Endothelial cell (in vitro differentiated cells): ENCODE data around the gene TMOD1. TPM values are rescaled to one million over a fixed set of nuclear protein-coding genes. Genes with fewer than 3 reads are reported as not detected.

Experiments used
- DNase-seq: peaks from one replicate; pipeline ENCODE4 v3.0.0; 2021; ENCODE audit warnings: low spot score
- H3K27ac Mint-ChIP-seq: one replicate; pipeline ENCODE4 v1.8.0; 2021; ENCODE audit warnings: mixed read lengths, inconsistent platforms; ENCODE audit not compliant: unreplicated experiment
- H3K27me3 Mint-ChIP-seq: one replicate; pipeline ENCODE4 v1.8.0; 2021; ENCODE audit warnings: mild to moderate bottlenecking, moderate library complexity, mixed read lengths, inconsistent platforms; ENCODE audit not compliant: unreplicated experiment
- H3K36me3 Mint-ChIP-seq: one replicate; pipeline ENCODE4 v1.8.0; 2021; ENCODE audit warnings: mild to moderate bottlenecking, low read depth, mixed read lengths, inconsistent platforms; ENCODE audit not compliant: unreplicated experiment
- H3K4me1 Mint-ChIP-seq: one replicate; pipeline ENCODE4 v1.8.0; 2021; ENCODE audit warnings: mild to moderate bottlenecking, mixed read lengths, inconsistent platforms; ENCODE audit not compliant: unreplicated experiment
- H3K4me3 Mint-ChIP-seq: one replicate; pipeline ENCODE4 v1.8.0; 2021; ENCODE audit warnings: mild to moderate bottlenecking, mixed read lengths, inconsistent platforms; ENCODE audit not compliant: unreplicated experiment
- H3K9me3 Mint-ChIP-seq: one replicate; pipeline ENCODE4 v1.8.0; 2021; ENCODE audit warnings: mixed read lengths, inconsistent platforms; ENCODE audit not compliant: unreplicated experiment
- total RNA-seq: library from RNA; stranded (reverse); fragmentation: NEBNext Ultra II Directional; extraction: Animal tissue kit (Norgen Biotek cat#: 25700); gene quantifications from one replicate; pipeline ENCODE4 v1.2.1, GENCODE V29; 2021; ENCODE audit not compliant: unreplicated experiment
- TF ChIP-seq, protein P1 (sequence below): fragments of 200-600 bp; sonication (generic); IDR thresholded peaks from one replicate; pipeline ENCODE4 v1.5.0; 2021; ENCODE audit warnings: antibody characterized with exemption; ENCODE audit not compliant: unreplicated experiment

TMOD1 gene
- total RNA-seq, 1 donor from 2014 or later, result 0.41 TPM

DNA sequence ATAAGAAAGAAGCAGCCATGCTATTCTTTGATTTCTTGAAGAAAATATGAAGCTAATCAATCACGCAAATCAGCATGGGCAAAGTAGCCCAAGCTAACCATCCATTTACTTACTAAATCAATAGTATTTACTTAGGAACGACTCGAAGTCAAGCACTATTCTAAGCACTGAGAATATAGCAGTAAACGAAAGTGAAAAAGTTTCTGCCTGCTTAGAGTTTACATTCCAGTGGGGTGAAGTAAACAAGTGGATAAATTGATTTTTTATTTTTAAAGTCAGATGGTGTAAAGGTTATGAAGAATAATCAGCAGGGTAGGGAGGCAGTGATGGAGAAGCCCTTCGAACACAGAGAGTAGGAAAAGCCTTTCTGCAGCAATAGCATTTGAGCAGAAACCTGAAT, 126.2 kb downstream of the TMOD1 start:
- Mint-ChIP-seq H3K27ac (peak overlapping the region; percentile 23), H3K36me3 (peaks cover 21% of the 10 kb centered on the region), H3K9me3 (peaks cover 4% of the 10 kb centered on the region), H3K4me3 (peak overlapping the region; percentile 29), H3K27me3 (peaks cover 6% of the 10 kb centered on the region), H3K4me1 (peaks cover 7% of the 10 kb centered on the region)
- DNase-seq, result no peak
- TF ChIP-seq, protein P1, sequence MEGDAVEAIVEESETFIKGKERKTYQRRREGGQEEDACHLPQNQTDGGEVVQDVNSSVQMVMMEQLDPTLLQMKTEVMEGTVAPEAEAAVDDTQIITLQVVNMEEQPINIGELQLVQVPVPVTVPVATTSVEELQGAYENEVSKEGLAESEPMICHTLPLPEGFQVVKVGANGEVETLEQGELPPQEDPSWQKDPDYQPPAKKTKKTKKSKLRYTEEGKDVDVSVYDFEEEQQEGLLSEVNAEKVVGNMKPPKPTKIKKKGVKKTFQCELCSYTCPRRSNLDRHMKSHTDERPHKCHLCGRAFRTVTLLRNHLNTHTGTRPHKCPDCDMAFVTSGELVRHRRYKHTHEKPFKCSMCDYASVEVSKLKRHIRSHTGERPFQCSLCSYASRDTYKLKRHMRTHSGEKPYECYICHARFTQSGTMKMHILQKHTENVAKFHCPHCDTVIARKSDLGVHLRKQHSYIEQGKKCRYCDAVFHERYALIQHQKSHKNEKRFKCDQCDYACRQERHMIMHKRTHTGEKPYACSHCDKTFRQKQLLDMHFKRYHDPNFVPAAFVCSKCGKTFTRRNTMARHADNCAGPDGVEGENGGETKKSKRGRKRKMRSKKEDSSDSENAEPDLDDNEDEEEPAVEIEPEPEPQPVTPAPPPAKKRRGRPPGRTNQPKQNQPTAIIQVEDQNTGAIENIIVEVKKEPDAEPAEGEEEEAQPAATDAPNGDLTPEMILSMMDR, result no peak

DNA sequence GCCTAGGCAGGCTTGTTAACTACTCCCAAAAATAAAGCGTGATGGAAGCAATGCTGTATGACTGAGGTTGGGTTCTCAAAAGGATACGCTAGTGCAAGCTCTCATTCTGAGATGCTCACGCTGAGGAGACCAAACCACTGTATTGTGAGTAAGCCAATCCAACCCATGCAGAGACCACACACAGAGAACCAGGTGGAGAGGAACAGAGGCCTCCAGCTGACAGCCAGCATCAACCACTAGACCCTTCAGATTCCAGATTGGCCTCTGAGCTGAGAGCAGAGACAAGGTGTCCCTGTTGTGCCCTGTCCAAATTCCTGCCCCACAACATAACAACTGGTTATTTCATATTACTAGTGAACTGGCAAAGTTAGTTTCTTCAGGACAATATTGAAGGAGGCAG, 127.2 kb downstream of the TMOD1 start:
- Mint-ChIP-seq H3K27me3 (peaks cover 9% of the 10 kb centered on the region), H3K36me3 (peaks cover 14% of the 10 kb centered on the region), H3K4me3 (no peak overlapping the region), H3K9me3 (no peaks in the 10 kb centered on the region), H3K27ac (no peak overlapping the region), H3K4me1 (peaks cover 9% of the 10 kb centered on the region)
- TF ChIP-seq, protein P1, result no peak
- no peak for DNase-seq

DNA sequence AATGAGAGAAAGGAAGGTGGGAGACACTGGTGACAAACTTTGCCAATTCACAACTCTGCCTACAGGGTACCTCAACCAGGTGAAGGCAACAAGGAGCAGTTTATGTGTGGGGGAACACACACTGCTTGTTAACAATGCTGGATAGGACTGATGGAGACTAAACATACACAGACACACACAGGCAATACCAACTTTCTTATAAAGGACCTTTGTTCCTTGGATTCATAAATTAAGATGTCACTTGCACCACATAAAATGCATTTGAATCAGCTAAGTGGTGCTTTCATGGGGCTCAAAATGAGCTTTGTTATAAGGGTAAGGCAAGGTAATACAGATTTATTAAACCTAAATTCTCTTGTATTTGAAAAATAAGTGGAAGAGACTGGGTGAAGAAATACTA, 127.7 kb downstream of the TMOD1 start:
- H3K27ac Mint-ChIP-seq, result no peak overlapping the region
- H3K36me3 Mint-ChIP-seq, result peaks cover 10% of the 10 kb centered on the region
- H3K9me3 Mint-ChIP-seq, result no peaks in the 10 kb centered on the region
- peaks cover 9% of the 10 kb centered on the region for H3K27me3 Mint-ChIP-seq
- no peak overlapping the region for H3K4me3 Mint-ChIP-seq
- DNase-seq, result no peak
- peaks cover 11% of the 10 kb centered on the region for H3K4me1 Mint-ChIP-seq
- TF ChIP-seq, protein P1, result no peak

DNA sequence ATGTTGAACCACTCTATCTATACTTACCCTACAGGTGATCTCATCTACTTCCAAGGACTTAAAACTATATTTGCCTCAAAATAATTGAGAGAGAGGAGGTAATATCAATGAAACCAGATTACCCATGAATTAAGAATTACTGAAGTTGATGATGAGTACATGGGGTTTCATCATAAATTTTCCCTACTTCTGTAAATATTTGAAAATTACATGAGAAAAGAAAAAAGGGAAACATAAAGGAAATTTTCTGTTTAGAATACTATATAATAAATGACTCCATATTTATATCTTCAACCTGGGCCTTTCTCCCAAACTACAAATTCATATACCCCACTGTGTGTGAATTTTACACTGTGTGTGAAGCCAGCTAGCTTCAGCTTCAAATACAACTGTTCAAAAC, 129.1 kb downstream of the TMOD1 start:
- TF ChIP-seq, protein P1, result no peak
- Mint-ChIP-seq H3K36me3 (peaks cover 4% of the 10 kb centered on the region), H3K4me3 (no peak overlapping the region), H3K27me3 (peaks cover 9% of the 10 kb centered on the region), H3K9me3 (no peaks in the 10 kb centered on the region), H3K27ac (no peak overlapping the region), H3K4me1 (peaks cover 21% of the 10 kb centered on the region)
- no peak for DNase-seq

DNA sequence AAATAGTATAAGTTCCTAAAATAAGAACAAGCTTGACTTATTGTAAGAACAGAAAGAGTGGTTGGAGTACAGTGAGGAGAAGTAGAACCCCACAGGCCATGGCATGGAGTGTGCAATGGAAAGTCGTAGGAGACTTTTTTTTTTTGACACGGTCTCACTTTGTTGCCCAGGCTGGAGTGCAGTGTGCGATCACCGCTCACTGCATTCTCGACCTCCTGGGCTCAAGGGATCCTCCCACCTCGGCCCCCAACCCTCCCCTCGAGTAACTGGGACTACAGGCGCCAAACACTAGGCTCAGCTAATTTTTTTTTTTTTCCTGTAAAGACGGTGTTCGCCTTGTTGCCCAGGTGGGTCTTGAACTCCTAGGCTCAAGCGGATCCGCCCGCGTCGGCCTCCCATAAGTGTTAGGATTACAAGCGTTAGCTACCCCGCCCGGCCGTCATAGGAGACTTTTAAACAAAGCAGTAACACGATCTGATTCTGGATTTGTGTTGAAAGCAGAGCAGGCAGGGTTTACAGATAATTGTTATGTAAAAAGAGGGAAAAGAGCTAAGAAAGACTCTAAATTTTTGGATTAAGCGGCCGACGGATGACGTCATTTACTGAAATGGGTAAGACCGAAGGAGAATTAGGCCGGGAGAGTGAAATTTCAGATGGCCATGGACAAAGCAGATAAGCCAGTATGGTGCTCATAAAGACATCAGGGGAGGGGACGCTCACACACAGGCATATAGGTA, 130.9 kb downstream of the TMOD1 start:
- Mint-ChIP-seq H3K27me3 (peaks cover 9% of the 10 kb centered on the region), H3K36me3 (peaks cover 4% of the 10 kb centered on the region), H3K9me3 (no peaks in the 10 kb centered on the region), H3K4me1 (peaks cover 31% of the 10 kb centered on the region), H3K27ac (peak overlapping the region; percentile 100), H3K4me3 (peak overlapping the region; percentile 97)
- TF ChIP-seq, protein P1, result no peak
- DNase-seq, result peak; percentile 47
